AG04450 (cell line): ENCODE data around the gene ZDHHC20. TPM values are rescaled to one million over a fixed set of nuclear protein-coding genes. Genes with fewer than 3 reads are reported as not detected.

ENCODE experiments used
- CTCF ChIA-PET: fragments of 300-600, 350-600 bp; formaldehyde crosslinking; extraction: SDS; loops from one replicate; lab custom pipeline; 2022; ENCODE audit warnings: antibody characterized with exemption, inconsistent platforms; lab: Charles Lee
- POLR2A ChIA-PET: fragments of 350-600 bp; formaldehyde crosslinking; extraction: SDS; loops from one replicate; lab custom pipeline; 2021; ENCODE audit warnings: antibody characterized with exemption, inconsistent platforms; lab: Yijun Ruan, JAX
- DNase-seq: peaks from one replicate; pipeline ENCODE4 v3.0.0-alpha.2; 2011; ENCODE audit warnings: low read depth, low spot score
- H3K27ac ChIP-seq: one replicate; pipeline ENCODE4 v1.5.1; 2012; ENCODE audit warnings: low read depth, low read length, control low read depth
- H3K27me3 ChIP-seq: one replicate; pipeline ENCODE4 v1.6.0; 2012; ENCODE audit warnings: low read length; ENCODE audit not compliant: control insufficient read depth, insufficient read depth
- H3K4me3 ChIP-seq: 2 replicates; pipeline ENCODE4 v1.5.1; 2011; ENCODE audit warnings: mild to moderate bottlenecking, low read depth, low read length, control low read depth
- H3K9me3 ChIP-seq: 2 replicates; pipeline ENCODE4 v1.5.1; 2012; ENCODE audit warnings: low read length; ENCODE audit not compliant: control insufficient read depth, insufficient read depth
- polyA plus RNA-seq: library from polyadenylated mRNA; depleted of rRNA; stranded (reverse); fragments of >200 nt; gene quantifications from 2 replicates; pipeline ENCODE4 v1.2.3, GENCODE V29; 2011
- TF ChIP-seq, protein P1 (sequence below): IDR thresholded peaks from 2 replicates; pipeline ENCODE4 v1.5.1; 2011; ENCODE audit warnings: low read depth, low read length, control low read depth, inconsistent platforms

The ZDHHC20 gene
- polyA plus RNA-seq, 1 experiment, result 59.8 TPM

DNA sequence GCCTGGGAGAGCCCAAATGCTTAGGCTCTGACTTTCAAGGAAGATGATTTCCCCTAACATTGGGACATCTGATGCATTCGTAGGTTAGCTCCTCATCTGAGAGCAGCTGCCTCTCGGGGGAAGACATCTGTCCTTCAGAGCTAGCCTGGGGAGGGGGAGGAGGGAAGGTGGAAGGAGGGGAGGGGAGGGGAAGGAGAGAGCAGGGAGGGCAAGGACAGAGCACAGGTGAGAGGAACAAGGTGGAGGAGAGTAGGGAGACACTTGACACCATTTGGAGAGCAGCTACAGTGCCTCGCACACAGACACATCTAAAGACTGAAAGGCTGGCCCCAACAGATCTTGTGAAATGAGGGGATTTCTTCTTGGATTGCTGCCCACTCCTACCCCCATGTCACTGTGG, 103.8 kb downstream of the ZDHHC20 start:
- no peak overlapping the region for H3K4me3 ChIP-seq
- TF ChIP-seq, protein P1, sequence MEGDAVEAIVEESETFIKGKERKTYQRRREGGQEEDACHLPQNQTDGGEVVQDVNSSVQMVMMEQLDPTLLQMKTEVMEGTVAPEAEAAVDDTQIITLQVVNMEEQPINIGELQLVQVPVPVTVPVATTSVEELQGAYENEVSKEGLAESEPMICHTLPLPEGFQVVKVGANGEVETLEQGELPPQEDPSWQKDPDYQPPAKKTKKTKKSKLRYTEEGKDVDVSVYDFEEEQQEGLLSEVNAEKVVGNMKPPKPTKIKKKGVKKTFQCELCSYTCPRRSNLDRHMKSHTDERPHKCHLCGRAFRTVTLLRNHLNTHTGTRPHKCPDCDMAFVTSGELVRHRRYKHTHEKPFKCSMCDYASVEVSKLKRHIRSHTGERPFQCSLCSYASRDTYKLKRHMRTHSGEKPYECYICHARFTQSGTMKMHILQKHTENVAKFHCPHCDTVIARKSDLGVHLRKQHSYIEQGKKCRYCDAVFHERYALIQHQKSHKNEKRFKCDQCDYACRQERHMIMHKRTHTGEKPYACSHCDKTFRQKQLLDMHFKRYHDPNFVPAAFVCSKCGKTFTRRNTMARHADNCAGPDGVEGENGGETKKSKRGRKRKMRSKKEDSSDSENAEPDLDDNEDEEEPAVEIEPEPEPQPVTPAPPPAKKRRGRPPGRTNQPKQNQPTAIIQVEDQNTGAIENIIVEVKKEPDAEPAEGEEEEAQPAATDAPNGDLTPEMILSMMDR, result no peak
- H3K9me3 ChIP-seq, result no peaks in the 10 kb centered on the region
- ChIA-PET POLR2A (no interaction called here), CTCF (no interaction called here)
- peak overlapping the region; percentile 11 for H3K27ac ChIP-seq
- peaks cover 5% of the 10 kb centered on the region for H3K27me3 ChIP-seq
- no peak for DNase-seq

DNA sequence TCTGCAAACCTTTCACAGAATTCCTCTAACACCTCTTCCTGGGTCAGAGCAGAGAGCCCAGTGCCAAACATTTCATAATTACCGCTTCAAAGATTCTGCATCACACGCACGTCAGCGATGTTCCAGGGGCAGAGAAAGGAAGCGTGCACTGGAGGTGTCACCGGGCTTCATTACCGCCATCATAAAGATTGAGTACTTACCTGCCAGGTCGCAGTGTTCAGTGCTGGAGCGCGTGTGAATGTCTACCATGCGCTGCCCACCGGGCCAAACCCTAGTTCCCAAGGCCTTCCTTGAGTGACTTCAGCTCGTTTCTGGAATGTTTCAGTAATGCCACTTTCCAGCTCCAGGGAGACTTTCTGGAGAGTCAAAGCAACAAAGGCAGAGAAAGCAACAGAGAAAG, 104.4 kb downstream of the ZDHHC20 start:
- Histone ChIP-seq H3K27me3 (peaks cover 2% of the 10 kb centered on the region), H3K27ac (no peak overlapping the region), H3K9me3 (no peaks in the 10 kb centered on the region), H3K4me3 (no peak overlapping the region)
- ChIA-PET CTCF (no interaction called here), POLR2A (no interaction called here)
- TF ChIP-seq, protein P1, result no peak
- DNase-seq, result no peak

DNA sequence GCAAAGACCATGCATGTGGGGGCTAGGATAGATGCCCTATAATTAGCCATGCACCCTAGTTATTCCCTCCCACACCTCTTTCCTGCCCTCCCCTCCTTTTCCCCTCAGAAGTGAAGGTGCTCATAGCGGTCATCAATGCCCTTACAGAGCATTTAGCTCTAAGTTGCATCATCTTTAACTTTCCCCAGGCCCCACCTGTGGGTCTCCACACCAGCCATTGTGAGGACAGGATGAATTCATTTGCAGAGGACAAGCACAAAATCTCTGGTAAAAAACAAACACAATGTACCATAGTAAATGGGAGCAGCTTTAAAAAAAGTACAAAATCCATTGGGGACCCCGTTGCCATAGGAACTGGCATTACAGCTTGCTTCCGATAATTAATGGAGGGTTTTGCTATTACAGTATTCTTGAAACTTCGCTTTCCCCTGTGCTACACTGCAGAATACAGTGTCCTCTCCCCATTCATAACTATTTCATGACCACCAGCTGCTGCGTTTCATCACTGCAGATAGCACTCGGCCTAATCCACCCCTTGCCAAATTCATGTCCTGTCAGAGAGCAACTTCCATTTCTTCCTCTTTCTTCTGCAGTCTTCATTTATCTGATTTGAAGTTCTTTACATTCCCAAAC, 110.5 kb downstream of the ZDHHC20 start:
- TF ChIP-seq, protein P1, result no peak
- DNase-seq, result no peak
- H3K9me3 ChIP-seq, result no peaks in the 10 kb centered on the region
- peaks cover 2% of the 10 kb centered on the region for H3K27me3 ChIP-seq
- POLR2A ChIA-PET, result no interaction called here
- CTCF ChIA-PET, result no interaction called here
- no peak overlapping the region for H3K27ac ChIP-seq
- no peak overlapping the region for H3K4me3 ChIP-seq

DNA sequence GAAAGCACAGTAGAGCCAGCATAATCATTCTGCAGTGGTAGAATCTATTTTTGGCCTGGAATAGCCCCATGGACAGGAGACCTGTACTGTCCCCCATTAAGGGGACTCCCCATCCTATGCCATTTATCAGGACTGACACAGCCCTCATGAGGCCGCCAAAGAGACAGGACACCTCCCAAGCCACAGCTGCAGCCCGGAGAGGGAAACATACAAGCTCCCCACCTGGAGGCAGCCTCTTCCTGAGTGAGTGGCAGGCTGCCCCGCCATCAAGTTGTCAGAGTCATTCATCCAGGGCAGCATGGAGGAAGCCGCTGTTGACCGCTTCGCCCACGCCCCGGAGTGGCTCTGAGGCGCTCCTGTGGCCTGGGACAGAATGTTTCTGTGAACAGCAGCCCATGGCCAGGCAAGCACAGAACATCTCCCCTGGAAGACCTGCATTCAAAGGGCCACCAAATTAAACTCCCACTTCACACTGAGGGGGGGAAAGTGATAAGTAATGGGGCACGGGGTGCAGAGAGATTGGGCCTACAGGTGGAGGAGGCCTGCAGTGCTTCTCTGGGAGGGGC, 111.3 kb downstream of the ZDHHC20 start:
- no peaks in the 10 kb centered on the region for H3K9me3 ChIP-seq
- peaks cover 2% of the 10 kb centered on the region for H3K27me3 ChIP-seq
- ChIA-PET POLR2A (no interaction called here), CTCF (no interaction called here)
- DNase-seq, result no peak
- TF ChIP-seq, protein P1, result no peak
- H3K27ac ChIP-seq, result no peak overlapping the region
- no peak overlapping the region for H3K4me3 ChIP-seq

DNA sequence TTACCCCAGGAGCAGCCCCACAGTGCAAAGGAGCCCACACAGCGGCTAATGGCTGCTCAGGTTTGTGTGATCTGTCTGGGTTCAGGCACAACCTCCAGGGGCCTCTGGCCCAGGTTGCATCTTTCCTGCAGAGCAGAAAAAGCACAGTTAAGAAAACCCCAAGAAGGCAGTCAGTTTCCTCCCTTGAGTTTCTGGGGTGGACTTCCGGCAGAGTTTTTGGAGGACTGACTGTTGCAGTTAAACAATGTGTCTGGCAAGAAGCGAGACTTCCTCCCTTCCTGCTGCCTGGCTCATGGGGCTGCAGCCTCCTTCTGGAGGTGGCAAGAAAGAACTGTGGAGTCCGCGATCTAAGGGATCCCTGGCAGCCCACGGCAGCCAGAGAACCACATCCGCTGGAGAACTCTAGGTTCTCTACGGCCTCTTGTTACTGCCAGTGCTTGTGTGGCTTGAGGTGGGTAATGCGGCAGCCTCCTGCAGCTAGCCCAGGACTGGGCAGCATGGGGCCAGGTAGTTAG, 114.4 kb downstream of the ZDHHC20 start:
- POLR2A ChIA-PET, result no interaction called here
- Histone ChIP-seq H3K27me3 (peaks cover 2% of the 10 kb centered on the region), H3K4me3 (no peak overlapping the region), H3K27ac (no peak overlapping the region), H3K9me3 (no peaks in the 10 kb centered on the region)
- no peak for DNase-seq
- TF ChIP-seq, protein P1, result no peak
- CTCF ChIA-PET, result no interaction called here
